GM12878 (cell line): ENCODE measurements around the gene CA5A. TPM values are rescaled to one million over a fixed set of nuclear protein-coding genes. Genes with fewer than 3 reads are reported as not detected.
A peak's percentile ranks its signal among the peaks of the same experiment; 100 is the strongest.

ENCODE experiments used
- E4F1 ChIP-seq: fragments of 450-650 bp; IDR thresholded peaks from 2 replicates; pipeline ENCODE4 v1.6.1; 2018; ENCODE audit warnings: borderline replicate concordance, mild to moderate bottlenecking; ENCODE audit not compliant: partially characterized antibody
- IRF5 ChIP-seq: fragments of 450-650 bp; IDR thresholded peaks from 2 replicates; pipeline ENCODE4 v1.6.1; 2017; ENCODE audit warnings: borderline replicate concordance
- JUNB ChIP-seq: IDR thresholded peaks from 2 replicates; pipeline ENCODE4 v1.6.1; 2016; ENCODE audit warnings: antibody characterized with exemption, mild to moderate bottlenecking
- PKNOX1 ChIP-seq: fragments of 450-650 bp; IDR thresholded peaks from 2 replicates; pipeline ENCODE4 v1.6.1; 2016; ENCODE audit warnings: mild to moderate bottlenecking
- RFX5 ChIP-seq: IDR thresholded peaks from 2 replicates; pipeline ENCODE4 v1.6.1; 2011; ENCODE audit warnings: low read depth, low read length, improper control_type of control experiment
- polyA plus RNA-seq, 11 experiments: library from polyadenylated mRNA; depleted of rRNA in 4 of 11; unstranded in 6 of 11; stranded (reverse) in 5 of 11; fragments of >200 nt; fragmentation: Nextera tagmentation in 4 of 11; fragmentation: Illumina TruSeq in 1 of 11; extraction: Ambion mirVana in 4 of 11; extraction: Trizol in 1 of 11; gene quantifications; 1 replicate in 1 of 11; 2 replicates in 10 of 11; pipeline versions ENCODE4 v1.2.1 to v1.2.3, GENCODE V29; 2011 to 2016; ENCODE audit warnings: inconsistent platforms in 2 of 11, missing spikeins in 2 of 11, low read depth in 1 of 11
- total RNA-seq, 4 experiments: library from RNA; depleted of rRNA in 3 of 4; stranded (reverse); fragments of >200 nt in 3 of 4; fragmentation: Illumina TruSeq in 1 of 4; extraction: Trizol in 1 of 4; gene quantifications; 2 replicates each; pipeline versions ENCODE4 v1.2.1 to v1.2.3, GENCODE V29; 2013 to 2021
- TF ChIP-seq, protein P1 (sequence below): IDR thresholded peaks from 2 replicates; pipeline ENCODE4 v1.6.1; 2012; ENCODE audit warnings: low read depth, low read length, improper control_type of control experiment

The CA5A gene
- total and polyA plus RNA-seq, 10 of the 15 experiments (the other 5 are each of a cell fraction or from before 2014, with no cell fraction given): not detected

- TF ChIP-seq PKNOX1 (peak; percentile 70), E4F1 (no peak), JUNB (no peak), IRF5 (no peak), RFX5 (no peak)
- TF ChIP-seq, protein P1, sequence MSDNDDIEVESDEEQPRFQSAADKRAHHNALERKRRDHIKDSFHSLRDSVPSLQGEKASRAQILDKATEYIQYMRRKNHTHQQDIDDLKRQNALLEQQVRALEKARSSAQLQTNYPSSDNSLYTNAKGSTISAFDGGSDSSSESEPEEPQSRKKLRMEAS: 0 out of 2 replicates have a peak, but pooled peaks have one; percentile 2
Observed at GRCh38 chr16:87956098-87956364, 19.7 kb upstream of the CA5A start (continued).
